NK-92 (cell line): ENCODE measurements around the gene ACTL8.
"Not testable (repeated sequence)": the region's sequence is repeated elsewhere in the genome, so short reads cannot be mapped to it uniquely, and the experiment has no call there.

ENCODE experiments used
- DNase-seq: peaks from one replicate; lab custom pipeline; 2025; ENCODE audit not compliant: unreplicated experiment; lab: John Stamatoyannopoulos, UW

The ACTL8 gene

GRCh38 chr1:17735348-17735747, 19.8 kb upstream of the ACTL8 start:
- no peak for DNase-seq

DNA sequence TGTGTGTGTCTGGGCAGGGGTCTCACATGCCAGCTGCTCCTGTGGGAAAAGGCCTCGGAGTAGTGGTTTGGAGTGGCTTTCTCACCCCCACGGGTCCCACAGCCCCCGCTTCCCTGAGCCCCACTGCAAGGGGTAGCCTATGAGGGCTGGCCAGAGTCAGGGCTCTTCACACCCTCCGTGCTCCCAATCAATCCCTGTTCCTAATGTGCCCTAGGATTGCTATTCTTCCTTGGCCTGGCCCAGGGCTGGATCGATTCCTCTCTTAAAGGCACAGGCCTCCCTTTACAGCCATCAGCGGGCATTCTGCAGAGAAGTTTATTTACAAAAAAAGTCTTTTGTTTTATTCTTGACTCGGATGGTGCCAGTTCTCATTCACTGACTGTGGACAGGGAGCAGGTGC, 19.3 kb upstream of the ACTL8 start:
- no peak for DNase-seq

DNA sequence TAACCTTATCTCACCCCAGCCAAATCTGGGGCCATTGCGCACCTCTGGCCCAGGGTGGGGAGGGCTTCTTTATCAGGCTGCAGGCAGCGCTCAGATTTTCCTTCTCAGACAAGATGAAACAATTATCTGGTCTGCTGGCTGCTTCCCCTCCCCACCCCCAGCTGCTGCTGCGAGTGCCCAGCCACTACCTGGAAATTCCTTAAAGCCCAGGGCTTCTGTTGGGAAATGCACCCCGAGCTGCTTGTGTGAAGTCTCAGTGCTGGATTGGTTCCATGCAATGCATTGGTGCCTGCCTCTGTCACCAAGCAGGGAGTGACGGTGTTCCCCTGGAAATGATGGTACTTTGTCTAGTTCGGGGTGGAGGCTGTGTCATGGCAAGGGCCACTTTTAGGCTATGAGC, 18.5 kb upstream of the ACTL8 start:
- no peak for DNase-seq

DNA sequence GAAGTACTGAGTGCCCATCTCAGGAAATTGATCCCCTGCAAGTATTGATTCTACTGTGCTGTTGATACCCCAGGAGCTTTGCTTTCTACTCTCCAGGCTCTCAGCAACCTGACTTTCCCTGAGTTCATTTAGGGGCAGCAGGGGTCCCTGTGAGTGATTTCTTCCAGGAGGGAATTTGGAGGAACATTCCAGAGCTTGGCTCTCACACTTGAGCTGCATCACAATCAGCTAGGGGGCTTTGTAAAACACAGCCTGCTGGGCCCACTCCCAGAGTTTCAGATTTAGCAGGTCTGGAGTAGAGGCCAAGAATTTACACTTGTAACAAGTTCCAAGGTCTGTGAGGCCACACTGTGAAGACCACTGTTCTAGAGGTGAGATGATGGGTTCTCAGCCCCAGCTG, 16.1 kb upstream of the ACTL8 start:
- no peak for DNase-seq

- DNase-seq = no peak
Observed at GRCh38 chr1:17741052-17741451, 14.1 kb upstream of the ACTL8 start.

- no peak for DNase-seq
Observed at GRCh38 chr1:17742583-17742982, 12.6 kb upstream of the ACTL8 start.

GRCh38 chr1:17743008-17743647, 12.0 kb upstream of the ACTL8 start:
- no peak for DNase-seq

DNA sequence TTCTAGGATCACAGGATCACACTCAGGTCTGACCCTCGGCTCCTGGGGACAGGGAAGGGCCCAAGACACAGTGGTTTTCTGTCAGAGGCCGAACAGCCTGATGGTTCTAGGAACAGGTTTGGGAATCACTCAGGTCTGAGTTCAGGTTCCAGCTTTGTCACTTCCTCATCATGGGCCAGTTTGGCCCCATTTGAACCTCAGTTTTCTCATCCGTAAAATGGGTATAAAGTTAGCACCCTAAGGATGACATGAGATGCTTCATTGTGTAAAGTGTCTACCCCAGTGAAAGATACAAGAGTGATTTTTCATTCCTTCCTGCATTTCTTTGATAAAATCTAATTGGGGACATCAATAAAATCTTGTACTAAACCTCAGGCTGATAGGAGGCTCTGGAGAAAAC, 11.2 kb upstream of the ACTL8 start:
- DNase-seq = no peak

DNA sequence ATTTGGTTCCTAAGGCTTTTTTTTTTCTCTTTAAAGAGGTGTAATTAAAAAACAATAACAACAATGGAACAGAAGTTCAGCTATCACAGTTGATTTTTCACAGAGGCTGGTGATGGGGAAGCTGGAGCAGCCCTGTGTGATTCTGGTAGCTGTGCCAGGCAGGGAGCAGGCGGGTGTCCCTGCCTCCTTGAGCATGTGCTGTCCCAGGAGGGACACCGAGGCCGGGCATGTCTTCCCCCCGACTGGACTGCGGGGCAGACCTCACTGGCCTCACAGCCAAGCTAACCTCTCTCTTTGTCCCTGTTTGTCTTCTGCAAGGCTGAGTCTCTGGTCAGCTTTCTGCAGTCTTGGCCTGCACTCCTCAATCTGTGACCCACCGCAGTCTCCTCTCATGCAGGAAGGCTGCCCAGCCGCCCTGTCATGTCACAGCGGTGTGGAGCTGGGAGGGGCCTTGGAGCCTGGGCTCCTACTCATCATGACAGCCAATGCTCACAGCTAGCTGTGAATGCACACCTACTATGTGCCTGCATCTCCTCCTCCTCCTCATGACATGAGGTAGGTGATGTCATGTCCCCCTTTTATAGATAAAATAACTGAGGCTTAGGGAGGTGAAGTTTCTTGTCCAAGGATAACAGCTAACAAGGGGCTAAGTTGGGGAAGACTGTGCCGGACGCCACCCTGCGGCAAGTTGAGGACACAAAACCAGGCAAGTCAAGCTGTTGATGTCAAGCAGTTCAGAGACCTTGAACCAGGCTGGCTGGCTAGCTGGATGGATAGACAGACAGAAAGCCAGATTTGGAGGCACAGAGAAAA, 10.3 kb upstream of the ACTL8 start:
- no peak for DNase-seq

- DNase-seq = no peak
Observed at GRCh38 chr1:17745479-17745955, 9.6 kb upstream of the ACTL8 start.

DNA sequence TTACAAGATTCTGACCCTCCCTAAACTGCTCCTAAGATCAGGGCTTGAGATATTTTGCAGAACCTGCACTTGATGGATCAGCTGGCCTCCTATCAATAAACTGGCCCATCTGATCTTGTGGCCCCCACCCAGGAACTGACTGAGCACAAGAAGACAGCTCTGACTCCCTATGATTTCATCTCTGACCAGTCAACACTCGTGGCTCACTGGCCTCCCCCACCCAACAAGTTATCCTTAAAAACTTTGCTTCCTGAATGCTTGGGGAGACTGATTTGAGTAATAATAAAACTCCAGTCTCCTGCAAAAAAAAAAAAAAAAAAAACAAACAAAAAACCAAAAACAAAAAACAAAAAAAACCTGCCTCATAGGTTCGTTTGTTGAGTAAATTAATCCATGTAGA, 8.9 kb upstream of the ACTL8 start:
- not testable (repeated sequence) for DNase-seq

GRCh38 chr1:17746920-17747319, 8.2 kb upstream of the ACTL8 start:
- no peak for DNase-seq

GRCh38 chr1:17750333-17750732, 4.8 kb upstream of the ACTL8 start:
- DNase-seq = no peak

- no peak for DNase-seq
Observed at GRCh38 chr1:17752356-17752755, 2.8 kb upstream of the ACTL8 start.

DNA sequence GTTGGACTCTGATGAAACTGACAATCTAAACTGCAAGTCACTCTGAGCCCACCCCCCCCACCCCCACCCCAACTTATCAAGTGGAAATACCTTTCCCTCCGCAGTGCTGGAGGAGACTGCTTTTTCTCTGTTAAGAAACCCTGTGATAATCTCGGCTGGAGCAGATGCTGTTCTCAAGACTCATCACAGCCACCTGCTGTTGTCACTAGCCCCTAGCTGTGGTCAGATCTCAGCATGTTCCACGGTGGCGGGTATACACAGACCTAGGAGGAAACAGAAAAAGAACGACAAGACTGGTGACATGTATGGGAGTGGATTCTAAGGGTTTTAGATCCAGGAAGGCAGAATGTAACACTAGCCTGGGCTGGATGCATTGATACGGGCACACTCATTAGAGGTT, 2.3 kb downstream of the ACTL8 start:
- no peak for DNase-seq

DNA sequence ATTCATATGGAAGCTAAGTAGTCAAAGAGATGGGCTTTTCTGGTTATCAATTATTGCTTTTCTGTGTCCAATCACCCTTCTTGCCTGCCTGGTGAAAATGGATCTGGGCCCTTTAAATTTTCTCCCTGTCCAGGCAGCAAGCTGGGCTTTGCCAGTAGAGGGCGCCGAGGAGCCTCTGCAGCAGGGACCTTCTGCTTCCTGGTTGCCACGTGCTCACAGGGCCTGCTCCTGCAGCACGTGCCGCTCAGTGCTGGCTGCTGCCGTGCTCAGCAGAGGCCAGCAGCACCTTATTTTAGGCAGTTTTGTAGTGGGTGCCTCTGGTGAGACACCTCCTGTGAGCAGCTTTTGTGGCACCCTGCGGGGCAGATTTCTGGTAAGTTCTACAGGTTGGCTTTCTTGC, 4.0 kb downstream of the ACTL8 start:
- DNase-seq = no peak

- DNase-seq = no peak
Observed at GRCh38 chr1:17762313-17762712, 7.2 kb downstream of the ACTL8 start.

DNA sequence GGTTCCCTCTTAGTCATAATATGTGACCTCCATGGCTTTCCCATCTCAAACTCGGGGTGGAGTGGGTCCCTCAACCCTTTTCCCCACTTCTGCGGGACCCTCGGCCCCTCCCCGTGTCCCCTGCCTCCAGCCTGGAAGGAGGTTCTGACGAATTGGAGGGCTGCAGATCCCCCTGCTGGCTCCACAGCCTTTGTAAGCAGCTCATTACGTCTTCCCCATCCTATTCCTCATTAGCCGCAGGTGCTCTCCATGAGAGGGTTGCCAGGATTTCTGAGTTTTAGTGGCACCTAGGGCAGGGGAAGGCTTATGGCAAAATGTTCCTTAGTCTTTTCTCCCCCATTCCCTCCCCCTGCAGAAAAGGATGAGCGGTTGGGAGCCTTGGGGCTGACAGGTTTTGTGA, 8.3 kb downstream of the ACTL8 start:
- no peak for DNase-seq

DNA sequence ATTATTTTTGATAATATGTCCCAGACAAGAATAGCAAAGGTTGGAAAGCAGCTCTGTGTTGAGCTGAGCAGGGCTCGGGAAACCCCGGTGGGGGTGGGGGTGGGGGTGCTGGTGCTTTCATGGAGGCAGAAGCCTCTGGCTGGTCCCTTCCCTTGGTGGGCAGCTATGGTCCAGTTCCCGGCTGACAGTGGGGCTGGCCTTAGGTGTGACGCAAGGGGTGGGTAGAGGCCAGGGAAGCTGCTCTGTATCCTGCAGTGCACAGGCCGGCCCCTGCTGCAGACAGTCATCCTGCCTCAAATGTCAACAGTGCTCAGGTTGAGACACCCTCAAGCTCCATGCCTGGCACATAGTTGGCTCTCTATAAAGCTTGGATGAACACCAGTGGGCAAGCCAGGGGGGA, 8.9 kb downstream of the ACTL8 start:
- DNase-seq = no peak

DNA sequence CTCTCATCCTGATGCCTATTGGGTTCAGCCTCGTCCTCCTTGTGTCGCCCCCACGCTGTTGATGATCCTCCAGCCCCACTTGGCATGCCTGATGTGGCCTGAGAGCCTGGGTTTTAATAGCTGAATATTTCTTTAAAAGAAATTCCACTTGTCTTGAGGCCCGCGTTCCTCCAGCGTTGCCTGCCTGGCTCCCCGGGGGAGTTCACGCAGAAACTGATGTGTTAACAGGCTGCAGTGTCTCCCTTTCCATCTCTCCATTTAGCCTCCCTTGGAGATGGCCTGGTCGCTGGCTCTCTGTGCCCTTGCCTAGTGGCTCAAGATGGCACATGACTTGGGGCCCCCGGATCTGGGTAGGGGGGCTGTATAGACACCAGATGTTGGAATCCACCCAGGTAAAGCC, 9.5 kb downstream of the ACTL8 start:
- no peak for DNase-seq

GRCh38 chr1:17765444-17766411, 10.6 kb downstream of the ACTL8 start:
- DNase-seq = no peak
